Panc1 (cell line): ENCODE results near the gene GALNT16. TPM values are rescaled to one million over a fixed set of nuclear protein-coding genes. Genes with fewer than 3 reads are reported as not detected.

Source experiments
- ATAC-seq: fragments of 200-7000 bp; cut with Tn5 transposase; 2 replicates; pipeline ENCODE4 v1.9.1; 2020; ENCODE audit warnings: mild to moderate bottlenecking, moderate library complexity
- BruUV-seq: library from RNA; stranded (reverse); fragments of 400-500 nt; replicated peaks from 2 replicates; lab custom pipeline; 2021; lab: Mats Ljungman, UMichigan
- CTCF ChIA-PET: fragments of 300-600 bp; sonication (Branson Sonifier 250); formaldehyde crosslinking; loops from one replicate; lab custom pipeline; 2022; ENCODE audit warnings: antibody characterized with exemption; lab: Charles Lee
- POLR2A ChIA-PET: fragments of 300-600 bp; sonication (Branson Sonifier 250); formaldehyde crosslinking; loops from one replicate; lab custom pipeline; 2022; ENCODE audit warnings: antibody characterized with exemption; lab: Charles Lee
- DNase-seq: peaks from one replicate; pipeline ENCODE4 v3.0.0-alpha.2; 2010; ENCODE audit warnings: low read depth, low spot score
- H3K27ac ChIP-seq: 2 replicates; pipeline ENCODE4 v1.5.1; 2011; ENCODE audit warnings: mild to moderate bottlenecking, low read length, inconsistent platforms
- H3K27me3 ChIP-seq: fragments of 200-500 bp; sonication (Bioruptor generic); 2 replicates; pipeline ENCODE4 v1.6.0; 2014; ENCODE audit warnings: low read length, inconsistent platforms; ENCODE audit not compliant: control insufficient read depth, insufficient read depth
- H3K36me3 ChIP-seq: fragments of 200-500 bp; sonication (Bioruptor generic); 2 replicates; pipeline ENCODE4 v1.5.1; 2014; ENCODE audit warnings: inconsistent platforms, mild to moderate bottlenecking, low read length, moderate library complexity; ENCODE audit not compliant: control insufficient read depth, insufficient read depth
- H3K4me1 ChIP-seq: 2 replicates; pipeline ENCODE4 v1.5.1; 2011; ENCODE audit warnings: inconsistent platforms, mild to moderate bottlenecking, low read length, moderate library complexity; ENCODE audit not compliant: control insufficient read depth, insufficient read depth
- H3K4me3 ChIP-seq, 2 experiments: 2 replicates each; pipeline ENCODE4 v1.5.1; 2011 to 2012; ENCODE audit warnings: low read depth in 2 of 2, low read length in 2 of 2, mild to moderate bottlenecking in 2 of 2, inconsistent platforms in 1 of 2, moderate library complexity in 1 of 2
- H3K9me3 ChIP-seq: fragments of 200-500 bp; sonication (Bioruptor generic); 2 replicates; pipeline ENCODE4 v1.5.1; 2014; ENCODE audit warnings: low read depth, mild to moderate bottlenecking, inconsistent platforms, low read length, moderate library complexity; ENCODE audit not compliant: control insufficient read depth, insufficient read depth
- POLR2AphosphoS5 ChIP-seq: IDR thresholded peaks from 2 replicates; pipeline ENCODE4 v1.6.1; 2012; ENCODE audit warnings: mild to moderate bottlenecking, low read depth, low read length, moderate library complexity
- SIN3A ChIP-seq: IDR thresholded peaks from 2 replicates; pipeline ENCODE4 v1.6.1; 2012; ENCODE audit warnings: low read depth, mild to moderate bottlenecking, low read length, moderate library complexity, borderline replicate concordance; ENCODE audit not compliant: insufficient read depth
- TCF7L2 ChIP-seq: IDR thresholded peaks from 2 replicates; pipeline ENCODE4 v1.6.1; 2011; ENCODE audit warnings: mild to moderate bottlenecking, low read depth, low read length, inconsistent platforms
- in situ Hi-C: cut with HindIII; loops from 2 replicates; pipeline ENCODE4 v1.10.0; 2016; ENCODE audit warnings: low sequenced_read_pairs, low pct_unique_long_range_greater_than_20kb
- intact Hi-C: fragments of 100-400 bp; cut with micrococcal nuclease; formaldehyde crosslinking; loops from one replicate; pipeline ENCODE4 v1.10.0; 2022; ENCODE audit not compliant: unreplicated experiment
- total RNA-seq: library from RNA; stranded (reverse); gene quantifications from one replicate; pipeline ENCODE4 v1.2.1, GENCODE V29; 2021; ENCODE audit not compliant: unreplicated experiment
- TF ChIP-seq, protein P1 (sequence below), 2 experiments: IDR thresholded peaks; 2 replicates each; pipeline ENCODE4 v1.6.1; 2011 to 2012; ENCODE audit warnings: low read depth in 2 of 2, control low read depth in 1 of 2, low read length in 1 of 2, mild to moderate bottlenecking in 1 of 2, moderate library complexity in 1 of 2; ENCODE audit not compliant: insufficient read depth in 1 of 2
- TF ChIP-seq, protein P2 (sequence below): fragments of 450-650 bp; IDR thresholded peaks from 2 replicates; pipeline ENCODE4 v1.5.1; 2017; ENCODE audit warnings: mild to moderate bottlenecking

GALNT16 gene
- total RNA-seq, 1 experiment from 2014 or later, result 0.72 TPM

GRCh38 chr14:69282448-69282847, 22.5 kb downstream of the GALNT16 start:
- no peaks in the 10 kb centered on the region for H3K4me1 ChIP-seq

GRCh38 chr14:69284170-69284569, 24.2 kb downstream of the GALNT16 start:
- TF ChIP-seq SIN3A, result no peak
- TF ChIP-seq POLR2AphosphoS5, result no peak
- TF ChIP-seq, protein P1, sequence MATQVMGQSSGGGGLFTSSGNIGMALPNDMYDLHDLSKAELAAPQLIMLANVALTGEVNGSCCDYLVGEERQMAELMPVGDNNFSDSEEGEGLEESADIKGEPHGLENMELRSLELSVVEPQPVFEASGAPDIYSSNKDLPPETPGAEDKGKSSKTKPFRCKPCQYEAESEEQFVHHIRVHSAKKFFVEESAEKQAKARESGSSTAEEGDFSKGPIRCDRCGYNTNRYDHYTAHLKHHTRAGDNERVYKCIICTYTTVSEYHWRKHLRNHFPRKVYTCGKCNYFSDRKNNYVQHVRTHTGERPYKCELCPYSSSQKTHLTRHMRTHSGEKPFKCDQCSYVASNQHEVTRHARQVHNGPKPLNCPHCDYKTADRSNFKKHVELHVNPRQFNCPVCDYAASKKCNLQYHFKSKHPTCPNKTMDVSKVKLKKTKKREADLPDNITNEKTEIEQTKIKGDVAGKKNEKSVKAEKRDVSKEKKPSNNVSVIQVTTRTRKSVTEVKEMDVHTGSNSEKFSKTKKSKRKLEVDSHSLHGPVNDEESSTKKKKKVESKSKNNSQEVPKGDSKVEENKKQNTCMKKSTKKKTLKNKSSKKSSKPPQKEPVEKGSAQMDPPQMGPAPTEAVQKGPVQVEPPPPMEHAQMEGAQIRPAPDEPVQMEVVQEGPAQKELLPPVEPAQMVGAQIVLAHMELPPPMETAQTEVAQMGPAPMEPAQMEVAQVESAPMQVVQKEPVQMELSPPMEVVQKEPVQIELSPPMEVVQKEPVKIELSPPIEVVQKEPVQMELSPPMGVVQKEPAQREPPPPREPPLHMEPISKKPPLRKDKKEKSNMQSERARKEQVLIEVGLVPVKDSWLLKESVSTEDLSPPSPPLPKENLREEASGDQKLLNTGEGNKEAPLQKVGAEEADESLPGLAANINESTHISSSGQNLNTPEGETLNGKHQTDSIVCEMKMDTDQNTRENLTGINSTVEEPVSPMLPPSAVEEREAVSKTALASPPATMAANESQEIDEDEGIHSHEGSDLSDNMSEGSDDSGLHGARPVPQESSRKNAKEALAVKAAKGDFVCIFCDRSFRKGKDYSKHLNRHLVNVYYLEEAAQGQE (IDR thresholded peaks at IDR 0.05; ENCODE audit: insufficient read depth in 1 of 2, low read depth in 2 of 2, low read length in 1 of 2), result no peak
- TF ChIP-seq TCF7L2, result no peak
- TF ChIP-seq, protein P2, sequence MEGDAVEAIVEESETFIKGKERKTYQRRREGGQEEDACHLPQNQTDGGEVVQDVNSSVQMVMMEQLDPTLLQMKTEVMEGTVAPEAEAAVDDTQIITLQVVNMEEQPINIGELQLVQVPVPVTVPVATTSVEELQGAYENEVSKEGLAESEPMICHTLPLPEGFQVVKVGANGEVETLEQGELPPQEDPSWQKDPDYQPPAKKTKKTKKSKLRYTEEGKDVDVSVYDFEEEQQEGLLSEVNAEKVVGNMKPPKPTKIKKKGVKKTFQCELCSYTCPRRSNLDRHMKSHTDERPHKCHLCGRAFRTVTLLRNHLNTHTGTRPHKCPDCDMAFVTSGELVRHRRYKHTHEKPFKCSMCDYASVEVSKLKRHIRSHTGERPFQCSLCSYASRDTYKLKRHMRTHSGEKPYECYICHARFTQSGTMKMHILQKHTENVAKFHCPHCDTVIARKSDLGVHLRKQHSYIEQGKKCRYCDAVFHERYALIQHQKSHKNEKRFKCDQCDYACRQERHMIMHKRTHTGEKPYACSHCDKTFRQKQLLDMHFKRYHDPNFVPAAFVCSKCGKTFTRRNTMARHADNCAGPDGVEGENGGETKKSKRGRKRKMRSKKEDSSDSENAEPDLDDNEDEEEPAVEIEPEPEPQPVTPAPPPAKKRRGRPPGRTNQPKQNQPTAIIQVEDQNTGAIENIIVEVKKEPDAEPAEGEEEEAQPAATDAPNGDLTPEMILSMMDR, result no peak
- no peak overlapping the region for H3K4me3 ChIP-seq
- H3K36me3 ChIP-seq, result no peaks in the 10 kb centered on the region
- POLR2A ChIA-PET, result no interaction called here
- H3K27me3 ChIP-seq, result no peaks in the 10 kb centered on the region
- CTCF ChIA-PET, result no interaction called here
- H3K9me3 ChIP-seq, result no peaks in the 10 kb centered on the region
- H3K4me1 ChIP-seq, result no peaks in the 10 kb centered on the region
- in situ Hi-C loops (no loop called here), intact Hi-C loops (no loop called here)
- DNase-seq, result no peak
- ATAC-seq, result no peak
- BruUV-seq, result no TSS peak
- no peak overlapping the region for H3K27ac ChIP-seq

More at GRCh38 chr14:69282448-69282847, 22.5 kb downstream of the GALNT16 start:
- in situ Hi-C loops, result no loop called here
- H3K4me3 ChIP-seq, result no peak overlapping the region
- intact Hi-C loops, result no loop called here
- H3K9me3 ChIP-seq, result no peaks in the 10 kb centered on the region
- DNase-seq, result no peak
- no peaks in the 10 kb centered on the region for H3K27me3 ChIP-seq
- H3K36me3 ChIP-seq, result no peaks in the 10 kb centered on the region
- ChIA-PET CTCF (no interaction called here), POLR2A (no interaction called here)
- no peak for TF ChIP-seq TCF7L2
- BruUV-seq, result no TSS peak
- no peak for ATAC-seq
- no peak overlapping the region for H3K27ac ChIP-seq

DNA sequence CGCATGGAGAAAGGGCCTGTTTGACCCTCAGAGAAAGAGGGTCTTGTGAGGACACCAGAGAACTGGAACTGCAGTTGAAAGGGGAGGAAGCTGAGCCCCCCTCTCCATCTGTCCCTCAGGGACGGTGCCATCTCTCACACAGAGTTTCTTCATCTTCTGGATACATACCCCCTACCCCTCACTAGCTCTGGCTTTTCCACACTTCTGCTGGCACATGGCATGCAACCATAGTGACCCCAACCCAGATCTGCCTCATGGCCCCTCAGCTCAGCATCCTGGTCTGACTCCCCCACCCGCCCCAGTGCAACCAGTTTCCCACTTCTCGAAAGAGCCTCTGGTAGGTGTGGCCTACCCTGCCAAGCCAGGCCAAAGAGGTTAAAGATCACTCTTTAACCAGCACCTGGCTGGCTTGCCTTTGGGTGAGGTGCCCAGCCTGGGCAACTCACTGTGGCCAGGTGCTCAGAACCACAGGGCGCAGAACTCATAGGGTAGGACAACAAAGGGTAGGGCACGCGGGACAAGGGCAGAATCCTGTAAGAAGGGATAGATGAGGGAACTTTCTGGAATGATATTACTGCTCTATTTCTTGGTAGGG, 25.8 kb downstream of the GALNT16 start:
- no peaks in the 10 kb centered on the region for H3K36me3 ChIP-seq
- ATAC-seq (no peak), DNase-seq (no peak)
- in situ Hi-C loops, result no loop called here
- intact Hi-C loops, result no loop called here
- H3K4me3 ChIP-seq, result no peak overlapping the region
- POLR2A ChIA-PET, result no interaction called here
- no peak overlapping the region for H3K27ac ChIP-seq
- no peak for TF ChIP-seq SIN3A
- TF ChIP-seq, protein P2, result no peak
- no peak for TF ChIP-seq TCF7L2
- TF ChIP-seq, protein P1 (IDR thresholded peaks at IDR 0.05; ENCODE audit: insufficient read depth in 1 of 2, low read depth in 2 of 2, low read length in 1 of 2), result no peak
- no peak for TF ChIP-seq POLR2AphosphoS5
- CTCF ChIA-PET, result interaction anchor here (0.7 kb wide), 1 partner anchor 219 kb away, joined by 10 read pairs; no protein-coding TSS in a partner anchor
- BruUV-seq, result no TSS peak
- H3K4me1 ChIP-seq, result no peaks in the 10 kb centered on the region
- no peaks in the 10 kb centered on the region for H3K27me3 ChIP-seq
- no peaks in the 10 kb centered on the region for H3K9me3 ChIP-seq
